ENCODE data around the gene PSMC6.
"Not testable (repeated sequence)": the region's sequence is repeated elsewhere in the genome, so short reads cannot be mapped to it uniquely, and the experiment has no call there.

PSMC6 gene

DNA sequence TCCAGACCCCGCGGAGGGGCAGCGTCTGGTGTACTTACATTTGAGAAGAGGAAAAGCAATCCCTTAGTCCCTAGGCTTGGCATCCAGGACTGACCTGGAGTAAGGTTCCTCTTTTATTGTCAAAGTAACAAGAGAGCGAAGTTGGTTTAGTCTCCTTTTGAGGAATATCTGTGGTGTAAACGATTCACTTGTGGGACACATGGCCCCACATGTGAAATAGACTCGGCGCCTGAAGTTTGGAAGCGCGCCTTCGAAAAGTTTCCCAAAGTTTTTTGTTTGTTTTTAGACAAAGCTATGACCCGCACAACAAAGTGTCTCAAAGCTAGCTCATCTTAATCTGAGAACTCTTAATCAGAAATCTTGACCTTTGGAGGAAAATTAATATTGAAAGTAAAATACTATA, 23.7 kb downstream of the PSMC6 start:
- no peaks in the 10 kb centered on the region for H3K9me3 Mint-ChIP-seq
- peaks cover 81% of the 10 kb centered on the region for H3K36me3 Mint-ChIP-seq (ENCODE audit: low read depth)
- peak overlapping the region; percentile 96 for H3K27ac Mint-ChIP-seq
- peak overlapping the region; percentile 96 for H3K4me3 Mint-ChIP-seq
- no peaks in the 10 kb centered on the region for H3K27me3 Mint-ChIP-seq
- no peak for DNase-seq
- H3K4me1 Mint-ChIP-seq (ENCODE audit: low read depth) = peaks cover 40% of the 10 kb centered on the region

DNA sequence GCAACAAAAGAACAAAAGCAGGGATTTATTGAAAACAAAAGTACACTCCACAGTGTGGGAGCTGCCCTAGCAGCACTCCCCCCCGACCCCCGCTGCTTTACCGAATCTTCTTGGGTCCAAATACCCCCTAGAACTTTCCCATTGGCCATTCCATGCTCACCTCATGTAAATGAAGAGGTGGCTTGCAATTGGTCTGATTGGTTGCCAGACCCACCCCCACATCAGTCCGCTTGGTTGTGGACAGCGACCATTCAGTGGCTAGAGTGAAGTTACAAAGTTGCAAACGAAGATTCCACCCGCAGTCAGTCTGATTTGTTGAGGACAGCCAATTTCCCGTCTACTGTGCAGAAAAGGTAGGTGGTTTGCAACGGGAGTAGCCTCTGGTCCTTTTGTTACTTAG, 26.8 kb downstream of the PSMC6 start:
- peaks cover 67% of the 10 kb centered on the region for H3K4me1 Mint-ChIP-seq (ENCODE audit: low read depth)
- peaks cover 69% of the 10 kb centered on the region for H3K36me3 Mint-ChIP-seq (ENCODE audit: low read depth)
- DNase-seq = no peak
- H3K9me3 Mint-ChIP-seq = no peaks in the 10 kb centered on the region
- peak overlapping the region; percentile 15 for H3K27ac Mint-ChIP-seq
- no peaks in the 10 kb centered on the region for H3K27me3 Mint-ChIP-seq
- H3K4me3 Mint-ChIP-seq = no peak overlapping the region

DNA sequence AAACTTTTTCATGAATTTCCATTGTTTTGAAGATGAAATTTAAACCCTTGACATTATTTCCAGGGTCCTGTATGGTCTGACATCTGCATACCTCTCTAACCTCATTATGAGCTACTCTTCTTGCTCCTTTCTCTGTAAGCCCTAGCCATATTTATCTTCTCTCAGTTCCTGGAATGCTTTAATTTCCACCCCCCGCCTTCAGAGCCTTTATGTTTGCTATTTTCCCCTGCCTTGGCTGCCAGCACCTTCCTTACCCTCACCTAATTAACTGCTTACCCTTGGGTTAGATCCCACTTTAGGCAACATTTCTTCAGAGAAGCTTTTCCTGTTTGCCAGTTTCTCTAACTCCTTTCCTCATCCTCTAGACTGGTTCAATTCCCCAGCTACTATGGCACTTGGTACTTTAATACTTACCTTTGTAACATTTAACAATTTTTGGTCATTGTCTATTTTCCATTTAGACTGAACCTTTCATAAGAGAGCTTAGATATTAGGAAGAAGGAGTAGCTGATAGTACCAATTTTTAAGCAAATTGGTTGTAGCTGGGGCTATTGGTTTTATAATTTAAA, 29.0 kb downstream of the PSMC6 start:
- Mint-ChIP-seq H3K27me3 (no peaks in the 10 kb centered on the region), H3K27ac (peak overlapping the region; percentile 61), H3K4me1 (ENCODE audit: low read depth) (peaks cover 72% of the 10 kb centered on the region), H3K9me3 (no peaks in the 10 kb centered on the region), H3K36me3 (ENCODE audit: low read depth) (peaks cover 66% of the 10 kb centered on the region), H3K4me3 (no peak overlapping the region)
- DNase-seq = no peak

DNA sequence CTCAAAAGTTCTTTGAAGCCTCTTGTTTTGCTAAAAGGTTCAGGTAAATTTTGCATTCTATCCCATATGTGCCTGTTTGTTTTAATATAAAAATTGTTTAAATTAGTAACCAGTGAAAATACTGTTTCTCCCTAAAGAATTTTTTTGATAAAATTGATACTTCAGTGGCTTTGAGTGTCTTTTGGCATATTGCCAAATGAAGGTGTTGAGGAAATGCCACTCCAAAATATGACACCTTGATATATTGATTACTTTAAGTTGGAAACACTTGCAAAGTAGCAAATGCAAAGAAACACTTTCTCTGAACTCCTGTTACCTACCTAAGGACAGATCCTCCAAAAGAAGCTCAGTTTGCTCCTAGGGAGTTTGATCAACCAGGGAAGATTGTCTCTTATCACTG, 31.4 kb downstream of the PSMC6 start:
- Mint-ChIP-seq H3K9me3 (no peaks in the 10 kb centered on the region), H3K27ac (no peak overlapping the region), H3K4me3 (no peak overlapping the region), H3K4me1 (ENCODE audit: low read depth) (peaks cover 76% of the 10 kb centered on the region), H3K36me3 (ENCODE audit: low read depth) (peaks cover 47% of the 10 kb centered on the region), H3K27me3 (no peaks in the 10 kb centered on the region)
- DNase-seq = no peak

DNA sequence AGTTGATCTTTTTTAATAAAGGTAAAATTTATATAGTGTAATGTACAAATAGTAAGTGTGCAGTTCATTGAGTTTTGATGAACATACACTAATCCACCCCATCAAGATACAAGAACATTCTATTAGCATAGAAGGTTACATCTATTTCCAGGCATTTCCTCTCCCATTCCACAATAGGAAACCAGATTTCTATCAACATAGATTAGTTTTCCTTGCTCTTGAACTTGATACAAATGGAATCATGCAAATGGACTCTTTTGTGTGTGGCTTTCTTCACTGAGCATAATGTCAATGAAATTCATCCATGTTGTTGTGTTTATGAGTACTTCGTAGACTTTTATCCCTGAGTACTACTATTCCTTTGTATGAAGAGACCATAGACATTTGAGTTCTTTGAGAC, 33.8 kb downstream of the PSMC6 start:
- DNase-seq = no peak
- Mint-ChIP-seq H3K36me3 (ENCODE audit: low read depth) (peaks cover 34% of the 10 kb centered on the region), H3K4me1 (ENCODE audit: low read depth) (peaks cover 74% of the 10 kb centered on the region), H3K4me3 (no peak overlapping the region), H3K27ac (peak overlapping the region; percentile 31), H3K27me3 (no peaks in the 10 kb centered on the region), H3K9me3 (no peaks in the 10 kb centered on the region)

DNA sequence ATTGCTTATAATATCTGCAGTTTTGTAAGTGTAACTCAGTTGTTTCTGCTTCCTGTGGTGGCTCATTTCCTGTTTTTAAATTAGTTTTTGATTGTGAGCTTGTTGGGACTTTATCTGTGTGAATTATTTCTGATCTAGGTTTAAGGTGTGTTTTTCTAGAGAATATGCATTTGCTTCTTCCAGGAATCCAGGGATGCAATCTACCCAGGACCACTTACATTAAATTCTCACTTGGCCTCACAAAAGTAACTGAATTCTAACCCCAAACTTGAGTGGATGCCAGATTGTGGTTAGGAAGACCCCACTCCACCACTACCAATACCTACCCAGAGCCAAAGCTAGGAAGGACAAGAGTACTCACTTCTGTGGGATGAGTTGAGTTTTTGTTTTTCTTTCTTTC, 34.9 kb downstream of the PSMC6 start:
- DNase-seq = no peak
- peak overlapping the region; percentile 94 for H3K27ac Mint-ChIP-seq
- peak overlapping the region; percentile 64 for H3K4me3 Mint-ChIP-seq
- no peaks in the 10 kb centered on the region for H3K9me3 Mint-ChIP-seq
- peaks cover 67% of the 10 kb centered on the region for H3K4me1 Mint-ChIP-seq (ENCODE audit: low read depth)
- H3K36me3 Mint-ChIP-seq (ENCODE audit: low read depth) = peaks cover 38% of the 10 kb centered on the region
- H3K27me3 Mint-ChIP-seq = no peaks in the 10 kb centered on the region

DNA sequence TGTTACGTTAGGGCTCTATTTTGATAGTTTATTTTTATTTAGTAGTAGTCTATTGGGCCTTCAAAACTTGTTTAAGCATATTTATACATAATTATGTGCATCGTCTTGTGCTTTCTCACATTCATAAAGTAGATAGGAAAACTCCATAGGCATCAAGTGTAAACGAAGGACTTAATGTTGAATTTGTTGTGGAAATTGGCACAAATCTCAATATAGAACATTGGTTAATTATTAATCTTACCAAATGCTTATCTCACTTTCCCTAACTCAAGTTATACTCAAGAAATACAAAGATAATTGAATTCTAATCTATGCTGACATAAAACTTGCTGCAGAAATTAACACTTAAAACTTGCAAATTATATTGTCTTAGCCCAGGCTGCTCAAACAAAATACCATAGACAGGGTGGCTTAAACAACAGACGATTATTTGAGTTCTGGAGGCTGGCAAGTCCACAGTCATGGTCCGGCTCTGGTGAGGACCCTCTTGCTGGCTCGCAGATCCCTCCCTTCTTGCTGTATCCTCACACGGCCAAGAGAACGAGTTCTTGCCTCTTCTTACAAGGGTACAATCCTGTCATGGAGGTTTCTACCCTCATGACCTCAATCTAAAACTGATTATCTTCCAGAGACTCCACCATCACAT, 41.8 kb downstream of the PSMC6 start:
- Mint-ChIP-seq H3K27me3 (no peaks in the 10 kb centered on the region), H3K9me3 (no peaks in the 10 kb centered on the region), H3K4me3 (no peak overlapping the region), H3K4me1 (ENCODE audit: low read depth) (peaks cover 30% of the 10 kb centered on the region), H3K36me3 (ENCODE audit: low read depth) (peaks cover 67% of the 10 kb centered on the region), H3K27ac (no peak overlapping the region)
- DNase-seq = no peak

DNA sequence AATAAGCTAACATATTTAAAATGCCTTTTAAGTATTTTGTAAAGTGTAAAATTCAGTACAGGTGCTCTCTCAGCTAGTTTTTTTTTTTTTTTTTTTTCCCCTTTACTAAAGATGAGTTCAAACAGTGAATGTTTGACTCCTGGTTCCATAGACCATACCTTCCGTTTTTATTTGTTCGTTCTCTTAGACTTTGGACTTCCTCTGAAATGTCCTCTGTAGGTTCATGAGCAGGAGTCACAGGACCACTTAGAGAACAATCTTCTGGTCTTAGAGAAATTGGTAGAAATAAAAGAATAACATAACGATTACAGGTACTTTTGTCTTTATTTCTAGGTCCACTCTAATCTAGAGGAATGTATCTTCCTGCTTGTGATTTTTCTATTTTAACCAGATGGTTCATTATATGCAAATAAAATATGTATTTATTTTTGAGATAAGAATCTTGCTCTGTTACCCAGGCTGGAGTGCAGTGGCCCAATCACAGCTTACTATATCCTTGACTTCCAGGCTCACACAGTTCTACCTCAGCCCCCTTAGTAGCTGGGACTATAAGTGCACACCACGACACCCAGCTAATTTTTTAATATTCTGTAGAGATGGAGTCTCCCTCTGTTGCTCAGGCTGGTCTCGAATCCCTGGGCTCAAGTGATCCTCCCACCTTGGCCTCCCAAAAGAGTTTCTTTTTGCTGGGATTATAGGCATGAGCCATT, 48.8 kb downstream of the PSMC6 start:
- no peak for DNase-seq
- no peaks in the 10 kb centered on the region for H3K9me3 Mint-ChIP-seq
- H3K4me1 Mint-ChIP-seq (ENCODE audit: low read depth) = peaks cover 2% of the 10 kb centered on the region
- H3K27me3 Mint-ChIP-seq = no peaks in the 10 kb centered on the region
- no peak overlapping the region for H3K4me3 Mint-ChIP-seq
- H3K36me3 Mint-ChIP-seq (ENCODE audit: low read depth) = peaks cover 49% of the 10 kb centered on the region
- H3K27ac Mint-ChIP-seq = no peak overlapping the region

DNA sequence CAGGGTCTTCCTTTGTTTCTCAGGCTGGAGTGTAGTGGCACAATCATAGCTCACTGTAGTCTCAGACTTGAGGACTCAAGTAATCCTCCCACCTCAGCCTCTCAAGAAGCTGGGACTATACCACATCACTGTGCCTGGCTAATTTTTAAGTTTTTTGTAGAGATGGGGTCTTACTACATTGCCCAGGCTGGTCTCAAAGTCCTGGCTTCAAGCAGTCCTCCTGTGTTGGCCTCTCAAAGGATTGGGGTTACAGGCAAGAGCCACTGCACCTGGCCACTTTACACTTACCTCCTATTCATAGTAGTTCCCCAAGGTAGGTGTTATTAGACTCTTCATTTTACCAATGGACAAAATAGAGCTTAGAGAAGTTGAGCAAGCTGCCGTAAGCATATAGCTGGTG, 52.1 kb downstream of the PSMC6 start:
- DNase-seq = no peak
- Mint-ChIP-seq H3K27me3 (no peaks in the 10 kb centered on the region), H3K27ac (no peak overlapping the region), H3K4me3 (no peak overlapping the region), H3K9me3 (no peaks in the 10 kb centered on the region), H3K36me3 (ENCODE audit: low read depth) (peaks cover 55% of the 10 kb centered on the region), H3K4me1 (ENCODE audit: low read depth) (peaks cover 14% of the 10 kb centered on the region)

DNA sequence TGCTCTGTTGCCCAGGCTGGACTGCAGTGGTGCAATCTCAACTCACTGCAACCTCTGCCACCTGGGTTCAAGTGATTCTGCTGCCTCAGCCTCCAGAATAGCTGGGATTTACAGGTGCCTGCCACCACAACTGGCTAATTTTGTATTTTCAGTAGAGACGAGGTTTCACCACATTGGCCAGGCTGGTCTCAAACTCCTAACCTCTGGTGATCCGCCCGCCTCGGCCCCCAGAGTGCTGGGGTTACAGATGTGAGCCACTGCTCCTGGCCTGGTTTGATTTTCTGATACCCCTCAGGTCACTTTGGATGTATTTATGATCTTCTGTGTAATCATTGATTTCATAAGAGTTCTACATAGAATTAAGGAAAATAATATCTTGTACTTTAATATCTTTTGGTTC, 55.9 kb downstream of the PSMC6 start:
- not testable (repeated sequence) for H3K9me3 Mint-ChIP-seq, H3K4me3 Mint-ChIP-seq, H3K27me3 Mint-ChIP-seq, H3K27ac Mint-ChIP-seq, DNase-seq
- Mint-ChIP-seq H3K4me1 (ENCODE audit: low read depth) (peaks cover 19% of the 10 kb centered on the region), H3K36me3 (ENCODE audit: low read depth) (peaks cover 74% of the 10 kb centered on the region)

DNA sequence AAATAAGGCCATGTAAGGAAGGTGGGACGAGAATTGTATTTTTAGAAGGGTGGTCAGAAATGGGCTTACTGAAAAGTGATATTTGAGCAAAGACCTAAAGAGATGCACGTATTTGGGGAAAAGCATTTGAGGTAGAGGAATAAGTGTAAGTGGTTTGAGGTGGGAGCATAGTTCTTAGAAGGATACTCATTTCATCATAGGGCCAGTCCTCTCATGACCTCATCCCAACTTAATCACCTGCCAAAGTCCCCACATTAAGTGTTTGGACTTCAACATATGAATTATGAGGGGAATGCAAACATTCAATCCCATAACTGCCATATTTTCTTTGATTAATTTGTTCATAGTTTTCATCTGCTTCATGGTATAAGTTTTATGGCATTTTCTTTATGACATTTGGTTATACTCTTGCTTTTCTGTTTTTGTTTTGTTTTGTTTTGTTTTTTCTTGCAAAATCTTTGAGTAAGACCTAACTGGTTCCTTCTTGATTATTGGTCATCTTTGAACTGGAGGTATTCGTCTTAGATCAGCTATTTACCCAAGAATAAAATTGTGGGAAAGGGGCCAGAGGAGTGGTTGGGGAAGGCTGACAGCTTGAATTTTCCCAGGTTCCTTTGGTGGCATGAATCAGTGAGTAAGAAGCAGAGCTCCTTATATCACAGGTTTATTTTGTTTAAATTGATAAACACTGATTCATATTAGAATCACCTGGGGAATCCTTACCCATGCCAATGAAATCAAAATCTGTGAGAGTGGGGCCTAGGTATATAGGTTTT, 60.2 kb downstream of the PSMC6 start:
- DNase-seq = no peak
- H3K9me3 Mint-ChIP-seq = no peaks in the 10 kb centered on the region
- no peaks in the 10 kb centered on the region for H3K27me3 Mint-ChIP-seq
- peaks cover 29% of the 10 kb centered on the region for H3K4me1 Mint-ChIP-seq (ENCODE audit: low read depth)
- H3K36me3 Mint-ChIP-seq (ENCODE audit: low read depth) = peaks cover 84% of the 10 kb centered on the region
- H3K27ac Mint-ChIP-seq = peak overlapping the region; percentile 48
- H3K4me3 Mint-ChIP-seq = no peak overlapping the region

DNA sequence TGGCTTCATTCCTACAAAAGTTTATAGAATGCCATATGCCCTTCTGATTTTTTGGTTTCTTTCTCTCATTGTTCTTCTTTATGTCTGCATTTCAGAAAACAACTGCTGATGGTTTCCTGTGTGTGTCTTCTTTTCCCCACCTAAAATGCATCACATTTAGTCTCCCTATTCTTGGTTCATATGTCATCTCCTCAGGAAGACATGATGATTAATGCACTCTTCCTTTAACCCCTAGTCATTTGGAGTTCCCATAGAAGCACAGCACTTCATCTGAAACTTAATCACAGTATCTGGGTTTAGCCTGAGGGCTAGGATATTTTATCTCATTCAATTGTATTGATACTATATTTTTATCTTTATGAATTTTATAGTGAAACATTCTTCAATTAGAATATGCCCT, 62.9 kb downstream of the PSMC6 start:
- peaks cover 14% of the 10 kb centered on the region for H3K4me1 Mint-ChIP-seq (ENCODE audit: low read depth)
- no peak for DNase-seq
- H3K9me3 Mint-ChIP-seq = no peaks in the 10 kb centered on the region
- peak overlapping the region; percentile 81 for H3K27ac Mint-ChIP-seq
- peaks cover 88% of the 10 kb centered on the region for H3K36me3 Mint-ChIP-seq (ENCODE audit: low read depth)
- H3K27me3 Mint-ChIP-seq = no peaks in the 10 kb centered on the region
- no peak overlapping the region for H3K4me3 Mint-ChIP-seq

DNA sequence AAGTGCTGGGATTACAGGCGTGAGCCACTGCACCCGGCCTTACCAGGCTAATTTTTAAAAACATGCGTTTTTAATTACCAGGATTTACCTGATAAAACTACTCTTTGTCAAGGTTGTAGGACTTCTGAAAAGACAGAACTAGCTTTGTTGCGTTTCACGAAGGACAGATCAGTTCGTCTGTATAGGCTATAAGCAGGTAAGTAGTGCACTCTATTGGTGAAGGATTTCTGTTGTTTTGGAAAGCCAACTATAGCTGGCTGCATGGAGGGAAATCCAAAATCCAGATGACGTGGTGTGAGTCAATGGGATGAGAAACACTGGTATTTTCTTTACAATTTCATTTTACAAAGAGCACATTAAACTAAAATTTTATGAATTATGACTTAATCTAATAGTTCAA, 69.8 kb downstream of the PSMC6 start:
- no peak for DNase-seq

More for the DNA sequence above, 69.8 kb downstream of the PSMC6 start:
- Mint-ChIP-seq H3K27ac (no peak overlapping the region), H3K4me1 (ENCODE audit: low read depth) (peaks cover 2% of the 10 kb centered on the region), H3K4me3 (no peak overlapping the region), H3K27me3 (no peaks in the 10 kb centered on the region), H3K9me3 (no peaks in the 10 kb centered on the region), H3K36me3 (ENCODE audit: low read depth) (peaks cover 77% of the 10 kb centered on the region)

All from activated T-cell treated with anti-CD3 and anti-CD28 coated beads, Interleukin-2, amount 50 U/mL, for 24 hours (primary cell).